HepG2 (cell line): ENCODE data around the gene FBXO10. TPM values are rescaled to one million over a fixed set of nuclear protein-coding genes. Genes with fewer than 3 reads are reported as not detected.

Source experiments
- ATAC-seq: fragments of 200-7000 bp; cut with Tn5 transposase; 3 replicates; pipeline ENCODE4 v1.9.1; 2020; ENCODE audit warnings: mild to moderate bottlenecking, moderate library complexity
- BruUV-seq: library from RNA; stranded (reverse); fragments of 400-500 nt; replicated peaks from 2 replicates; lab custom pipeline; 2021; lab: Mats Ljungman, UMichigan
- CTCF ChIA-PET: fragments of 300-600 bp; formaldehyde crosslinking; extraction: SDS; loops from one replicate; lab custom pipeline; 2021; ENCODE audit warnings: low total read pairs, inconsistent platforms, low intra/inter-chr PET ratio; lab: Yijun Ruan, JAX
- POLR2A ChIA-PET: fragments of 350-600 bp; sonication (Branson Sonifier 250); formaldehyde crosslinking; loops from one replicate; lab custom pipeline; 2020; ENCODE audit warnings: antibody characterized with exemption, inconsistent platforms; lab: Yijun Ruan, JAX
- DNase-seq: peaks from one replicate; pipeline ENCODE4 v3.0.0-alpha.2; 2015; ENCODE audit warnings: low spot score
- FAIRE-seq: peaks from 3 replicates; lab custom pipeline; 2011; peaks lifted over from hg19 to GRCh38; lab: Jason Lieb, UNC
- H2AFZ ChIP-seq: one replicate; pipeline ENCODE4 v1.6.1; 2011; ENCODE audit warnings: low read length, inconsistent platforms
- H3K27ac ChIP-seq: fragments of 300-600 bp; 3 replicates; pipeline ENCODE4 v1.8.0; 2011; ENCODE audit warnings: mixed run types, mild to moderate bottlenecking, mixed read lengths, low read length, inconsistent platforms; ENCODE audit not compliant: insufficient read depth; ENCODE audit errors: extremely low read length
- H3K27me3 ChIP-seq, 2 experiments: fragments of 200-600 bp in 1 of 2; 2 replicates in 1 of 2; 3 replicates in 1 of 2; pipeline versions ENCODE4 v1.6.0 to v1.8.0; 2011; ENCODE audit warnings: low read length in 2 of 2, mild to moderate bottlenecking in 2 of 2, moderate library complexity in 2 of 2, inconsistent platforms in 1 of 2; ENCODE audit not compliant: insufficient read depth in 2 of 2, control insufficient read depth in 1 of 2
- H3K36me3 ChIP-seq, 2 experiments: fragments of 200-600 bp in 1 of 2; replicated peaks in 1 of 2; 2 replicates in 1 of 2; 3 replicates in 1 of 2; pipeline versions ENCODE4 v1.5.1 to v1.8.0; 2011; ENCODE audit warnings: low read length in 2 of 2, inconsistent platforms in 1 of 2; ENCODE audit not compliant: insufficient read depth in 2 of 2, control insufficient read depth in 1 of 2
- H3K4me1 ChIP-seq: 2 replicates; pipeline ENCODE4 v1.5.1; 2012; ENCODE audit warnings: low read length, inconsistent platforms; ENCODE audit not compliant: insufficient read depth
- H3K4me2 ChIP-seq: 2 replicates; pipeline ENCODE4 v1.6.0; 2011; ENCODE audit warnings: low read depth, low read length, inconsistent platforms
- H3K4me3 ChIP-seq, 3 experiments: fragments of 200-600 bp in 1 of 3; sonication (generic), shearing (Covaris generic) in 1 of 3; replicated peaks in 1 of 3; 2 replicates each; pipeline ENCODE4 v1.5.1; 2011 to 2016; ENCODE audit warnings: low read length in 3 of 3, inconsistent platforms in 2 of 3, low read depth in 2 of 3, mild to moderate bottlenecking in 2 of 3, control low read depth in 1 of 3, mixed read lengths in 1 of 3; ENCODE audit not compliant: insufficient read depth in 1 of 3
- H3K79me2 ChIP-seq: one replicate; pipeline ENCODE4 v1.6.1; 2011; ENCODE audit warnings: low read length, inconsistent platforms; ENCODE audit not compliant: insufficient read depth
- H3K9ac ChIP-seq: 2 replicates; pipeline ENCODE4 v1.6.0; 2011; ENCODE audit warnings: mild to moderate bottlenecking, low read depth, low read length, inconsistent platforms; ENCODE audit not compliant: insufficient read depth
- H3K9me3 ChIP-seq: 2 replicates; pipeline ENCODE4 v1.5.1; 2012; ENCODE audit warnings: mild to moderate bottlenecking, low read length
- H4K20me1 ChIP-seq: 2 replicates; pipeline ENCODE4 v1.6.0; 2011; ENCODE audit warnings: inconsistent platforms, mild to moderate bottlenecking, low read length, moderate library complexity; ENCODE audit not compliant: insufficient read depth
- BRD4 ChIP-seq: sonication (generic); formaldehyde crosslinking; IDR thresholded peaks from 2 replicates; pipeline ENCODE4 v1.4.0; 2020; ENCODE audit warnings: missing genetic modification reagents
- HOXD1 ChIP-seq: sonication (generic); formaldehyde crosslinking; IDR thresholded peaks from 2 replicates; pipeline ENCODE4 v1.5.0; 2020; ENCODE audit warnings: missing genetic modification reagents
- MAX ChIP-seq: IDR thresholded peaks from 2 replicates; pipeline ENCODE4 v1.6.1; 2012; ENCODE audit warnings: inconsistent platforms
- ONECUT2 ChIP-seq: sonication (generic); formaldehyde crosslinking; IDR thresholded peaks from 2 replicates; pipeline ENCODE4 v1.4.0; 2020; ENCODE audit warnings: missing genetic modification reagents
- PAX8 ChIP-seq: sonication (generic); formaldehyde crosslinking; IDR thresholded peaks from 2 replicates; pipeline ENCODE4 v1.8.0; 2022; ENCODE audit warnings: mild to moderate bottlenecking, missing genetic modification reagents, borderline replicate concordance
- PHB2 ChIP-seq: fragments of 450-650 bp; IDR thresholded peaks from 2 replicates; pipeline ENCODE4 v1.6.1; 2018; ENCODE audit not compliant: partially characterized antibody
- RARG ChIP-seq: sonication (generic); formaldehyde crosslinking; IDR thresholded peaks from 2 replicates; pipeline ENCODE4 v1.4.0; 2020; ENCODE audit warnings: low read depth, mild to moderate bottlenecking, missing genetic modification reagents
- STAT5B ChIP-seq: sonication (generic); formaldehyde crosslinking; IDR thresholded peaks from 2 replicates; pipeline ENCODE4 v1.4.0; 2020; ENCODE audit warnings: missing genetic modification reagents
- U2AF2 ChIP-seq: fragments of 200-400 bp; formaldehyde crosslinking; IDR thresholded peaks from 2 replicates; pipeline ENCODE4 v1.6.1; 2017; ENCODE audit warnings: low read depth, mild to moderate bottlenecking, low read length
- XBP1 ChIP-seq: sonication (generic); formaldehyde crosslinking; IDR thresholded peaks from 2 replicates; pipeline ENCODE4 v1.5.0; 2020; ENCODE audit warnings: missing genetic modification reagents
- ZBTB42 ChIP-seq: sonication (generic); formaldehyde crosslinking; IDR thresholded peaks from 2 replicates; pipeline ENCODE4 v1.5.0; 2020; ENCODE audit warnings: mild to moderate bottlenecking, missing genetic modification reagents
- ZBTB7B ChIP-seq: sonication (generic); formaldehyde crosslinking; IDR thresholded peaks from 2 replicates; pipeline ENCODE4 v1.4.0; 2020; ENCODE audit warnings: missing genetic modification reagents
- ZEB1 ChIP-seq: IDR thresholded peaks from 2 replicates; pipeline ENCODE4 v1.6.1; 2012; ENCODE audit warnings: mild to moderate bottlenecking, low read depth, inconsistent platforms; ENCODE audit not compliant: insufficient replicate concordance
- ZFP41 ChIP-seq: sonication (generic); formaldehyde crosslinking; IDR thresholded peaks from 2 replicates; pipeline ENCODE4 v1.4.0; 2020; ENCODE audit warnings: mild to moderate bottlenecking, missing genetic modification reagents, borderline replicate concordance
- ZNF496 ChIP-seq: sonication (generic); formaldehyde crosslinking; IDR thresholded peaks from 2 replicates; pipeline ENCODE4 v1.8.1; 2023; ENCODE audit warnings: mild to moderate bottlenecking, moderate library complexity, missing genetic modification reagents; ENCODE audit not compliant: insufficient replicate concordance
- ZNF549 ChIP-seq: sonication (generic); formaldehyde crosslinking; IDR thresholded peaks from 2 replicates; pipeline ENCODE4 v1.5.0; 2020; ENCODE audit warnings: missing genetic modification reagents
- ZNF564 ChIP-seq: sonication (generic); formaldehyde crosslinking; IDR thresholded peaks from 2 replicates; pipeline ENCODE4 v1.8.1; 2023; ENCODE audit warnings: mild to moderate bottlenecking, missing genetic modification reagents
- ZNF569 ChIP-seq: sonication (generic); formaldehyde crosslinking; IDR thresholded peaks from 2 replicates; pipeline ENCODE4 v1.5.0; 2020; ENCODE audit warnings: mild to moderate bottlenecking, missing genetic modification reagents, moderate library complexity, borderline replicate concordance
- ZNF878 ChIP-seq: sonication (generic); formaldehyde crosslinking; IDR thresholded peaks from 2 replicates; pipeline ENCODE4 v1.8.1; 2023; ENCODE audit warnings: mild to moderate bottlenecking, missing genetic modification reagents, moderate library complexity
- WGBS: methylation state at CpG from one replicate; pipeline ENCODE4 v1.1.6; 2017; ENCODE audit warnings: low lambda C conversion rate; 5-methylcytosine and 5-hydroxymethylcytosine counted together
- in situ Hi-C: cut with HindIII; loops from 2 replicates; pipeline ENCODE4 v1.10.0; 2017; ENCODE audit warnings: low pct_unique_long_range_greater_than_20kb; ENCODE audit not compliant: extremely low pct_ligation_motif_present
- intact Hi-C: fragments of 100-400 bp; cut with micrococcal nuclease; formaldehyde crosslinking; loops from one replicate; pipeline ENCODE4 v1.10.0; 2022; ENCODE audit not compliant: unreplicated experiment
- polyA plus RNA-seq, 8 experiments: library from polyadenylated mRNA; depleted of rRNA in 3 of 8; stranded (reverse) in 7 of 8; unstranded in 1 of 8; fragments of >200 nt; fragmentation: Illumina TruSeq in 4 of 8; extraction: Trizol in 4 of 8; gene quantifications; 2 replicates each; pipeline versions ENCODE4 v1.2.1 to v1.2.3, GENCODE V29; 2011 to 2016; ENCODE audit warnings: low read depth in 4 of 8, missing spikeins in 1 of 8, mixed read lengths in 1 of 8; ENCODE audit not compliant: insufficient read depth in 1 of 8
- total RNA-seq, 5 experiments: library from RNA; depleted of rRNA; stranded (reverse); fragments of >200 nt; fragmentation: Illumina TruSeq; extraction: Trizol; gene quantifications; 2 replicates each; pipeline ENCODE4 v1.2.3, GENCODE V29; 2016; ENCODE audit warnings: low read depth in 1 of 5

Gene FBXO10
- total and polyA plus RNA-seq, 2 of the 13 experiments (the other 11 are each of a cell fraction or from before 2014, with no cell fraction given) = 3.1 to 5.1 TPM

DNA sequence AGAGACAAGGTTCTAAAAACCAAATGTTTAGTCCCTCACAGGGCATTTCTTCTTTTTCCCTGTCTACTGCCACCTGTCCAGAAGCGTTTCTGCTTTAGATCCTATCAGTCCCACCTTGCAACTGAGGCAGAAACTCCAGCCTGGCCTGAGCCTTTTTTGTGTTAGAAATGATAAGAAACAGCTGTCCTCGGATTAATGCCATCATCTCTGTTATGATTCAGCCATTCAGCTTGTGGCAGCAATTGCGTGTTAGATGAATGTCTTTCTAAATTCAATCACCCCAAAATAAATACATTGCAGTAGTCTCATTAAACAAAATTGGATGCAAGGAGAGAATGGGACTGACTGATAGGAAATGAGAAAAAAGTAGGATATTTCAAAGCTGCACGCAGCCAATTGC is 46.3 kb upstream of the FBXO10 start:
- no peak for ATAC-seq
- 13% methylated on average over 4 of the region's 4 CpGs for WGBS
- POLR2A ChIA-PET = no interaction called here

GRCh38 chr9:37621273-37622121 is 45.3 kb upstream of the FBXO10 start:
- Histone ChIP-seq H3K4me3 (no peak overlapping the region), H3K4me1 (no peaks in the 10 kb centered on the region), H3K79me2 (no peaks in the 10 kb centered on the region), H3K9ac (no peak overlapping the region), H3K4me2 (no peak overlapping the region), H3K27ac (no peak overlapping the region), H3K36me3 (no peaks in the 10 kb centered on the region), H3K27me3 (peaks cover 0 to 43% of the 10 kb centered on the region in 2 experiments; a peak in 3 of 5 replicates), H2AFZ (no peak overlapping the region), H4K20me1 (no peaks in the 10 kb centered on the region), H3K9me3 (no peaks in the 10 kb centered on the region)
- ChIA-PET CTCF (no interaction called here), POLR2A (no interaction called here)
- no peak for ATAC-seq
- 13% methylated on average over 9 of the region's 9 CpGs for WGBS
- no peak for DNase-seq
- BruUV-seq = no TSS peak
- in situ Hi-C loops = no loop called here
- intact Hi-C loops = no loop called here
- TF ChIP-seq ZNF569 (CRISPR knock-in tag) (no peak), XBP1 (CRISPR knock-in tag) (no peak)
- no peak for FAIRE-seq

More for the DNA sequence above, 46.3 kb upstream of the FBXO10 start:
- no peaks in the 10 kb centered on the region for H4K20me1 ChIP-seq
- H3K9me3 ChIP-seq = no peaks in the 10 kb centered on the region
- H3K36me3 ChIP-seq = no peaks in the 10 kb centered on the region
- peaks cover 0 to 37% of the 10 kb centered on the region in 2 experiments; a peak in 3 of 5 replicates for H3K27me3 ChIP-seq
- no peak for FAIRE-seq
- no TSS peak for BruUV-seq
- H3K79me2 ChIP-seq = no peaks in the 10 kb centered on the region
- H3K4me3 ChIP-seq = no peak overlapping the region
- H3K4me1 ChIP-seq = no peaks in the 10 kb centered on the region
- no peak for TF ChIP-seq HOXD1
- TF ChIP-seq STAT5B = no peak
- TF ChIP-seq ZNF564 = no peak
- no peak for TF ChIP-seq RARG (CRISPR knock-in tag)
- no peak for TF ChIP-seq ZBTB7B (CRISPR knock-in tag)
- no peak for TF ChIP-seq U2AF2
- no peak for TF ChIP-seq ZFP41 (CRISPR knock-in tag)
- no peak for TF ChIP-seq BRD4 (CRISPR knock-in tag)
- no peak for TF ChIP-seq ZBTB42
- no peak for TF ChIP-seq MAX
- TF ChIP-seq ZNF878 (CRISPR knock-in tag) = no peak
- no peak for TF ChIP-seq PHB2
- TF ChIP-seq ZEB1 = no peak
- TF ChIP-seq ZNF549 (CRISPR knock-in tag) = no peak
- no peak for TF ChIP-seq ONECUT2 (CRISPR knock-in tag)
- TF ChIP-seq ZNF496 (CRISPR knock-in tag) = no peak
- TF ChIP-seq PAX8 (CRISPR knock-in tag) = no peak
- TF ChIP-seq, all 625 proteins: peak for 0
- CTCF ChIA-PET = no interaction called here
- in situ Hi-C loops = no loop called here
- H3K9ac ChIP-seq = no peak overlapping the region
- H3K27ac ChIP-seq = no peak overlapping the region
- DNase-seq = no peak
- no peak overlapping the region for H2AFZ ChIP-seq
- intact Hi-C loops = no loop called here
- no peak overlapping the region for H3K4me2 ChIP-seq
